HG03095 (cell line): ENCODE results near the gene ST8SIA6.
"Not testable (repeated sequence)": the region's sequence is repeated elsewhere in the genome, so short reads cannot be mapped to it uniquely, and the experiment has no call there.

Experiments
- ATAC-seq: cut with Tn5 transposase; IDR thresholded peaks from one replicate; pipeline ENCODE4 v1.9.1; 2021; ENCODE audit warnings: moderate library complexity; ENCODE audit not compliant: unreplicated experiment

The ST8SIA6 gene

GRCh38 chr10:17427666-17428350, 26.6 kb downstream of the ST8SIA6 start:
- ATAC-seq, result no peak

- no peak for ATAC-seq
These were observed 27.2 kb downstream of the ST8SIA6 start for GRCh38 chr10:17427201-17427600.

- no peak for ATAC-seq
These were observed 28.1 kb downstream of the ST8SIA6 start for GRCh38 chr10:17426263-17426750.

- ATAC-seq, result no peak
These were observed 28.7 kb downstream of the ST8SIA6 start for GRCh38 chr10:17425584-17426262.

GRCh38 chr10:17423632-17424186, 30.7 kb downstream of the ST8SIA6 start:
- ATAC-seq, result no peak

GRCh38 chr10:17422931-17423330, 31.5 kb downstream of the ST8SIA6 start:
- ATAC-seq, result no peak

GRCh38 chr10:17418249-17418648, 36.1 kb downstream of the ST8SIA6 start:
- no peak for ATAC-seq

GRCh38 chr10:17416442-17417211, 37.8 kb downstream of the ST8SIA6 start:
- ATAC-seq, result no peak

GRCh38 chr10:17415046-17415658, 39.2 kb downstream of the ST8SIA6 start:
- ATAC-seq, result no peak

- ATAC-seq, result no peak
These were observed 39.9 kb downstream of the ST8SIA6 start for GRCh38 chr10:17414484-17414883.

GRCh38 chr10:17413876-17414275, 40.5 kb downstream of the ST8SIA6 start:
- ATAC-seq, result no peak

- no peak for ATAC-seq
These were observed 42.1 kb downstream of the ST8SIA6 start for GRCh38 chr10:17412323-17412722.

- no peak for ATAC-seq
These were observed 43.5 kb downstream of the ST8SIA6 start for GRCh38 chr10:17410907-17411306.

- ATAC-seq, result no peak
These were observed 45.1 kb downstream of the ST8SIA6 start for GRCh38 chr10:17409170-17409733.

GRCh38 chr10:17407047-17407446, 47.3 kb downstream of the ST8SIA6 start:
- no peak for ATAC-seq

GRCh38 chr10:17406036-17406834, 48.2 kb downstream of the ST8SIA6 start:
- ATAC-seq, result no peak

- no peak for ATAC-seq
These were observed 51.2 kb downstream of the ST8SIA6 start for GRCh38 chr10:17403161-17403560.

- not testable (repeated sequence) for ATAC-seq
These were observed 52.4 kb downstream of the ST8SIA6 start for GRCh38 chr10:17402040-17402439.

GRCh38 chr10:17396004-17396403, 58.4 kb downstream of the ST8SIA6 start:
- no peak for ATAC-seq

GRCh38 chr10:17394854-17395253, 59.5 kb downstream of the ST8SIA6 start:
- no peak for ATAC-seq
